GM12874 (cell line): Measurements from ENCODE around the gene SAPCD2.

ENCODE experiments used
- CTCF ChIP-seq: IDR thresholded peaks from 2 replicates; pipeline ENCODE4 v1.5.1; 2011; ENCODE audit warnings: low read depth, mild to moderate bottlenecking, control low read depth, low read length, moderate library complexity; ENCODE audit not compliant: insufficient read depth

Gene SAPCD2

GRCh38 chr9:137114220-137114612, 43.9 kb upstream of the SAPCD2 start:
- no peak for TF ChIP-seq CTCF

- no peak for TF ChIP-seq CTCF
These were observed 43.2 kb upstream of the SAPCD2 start for GRCh38 chr9:137113385-137114159.

DNA sequence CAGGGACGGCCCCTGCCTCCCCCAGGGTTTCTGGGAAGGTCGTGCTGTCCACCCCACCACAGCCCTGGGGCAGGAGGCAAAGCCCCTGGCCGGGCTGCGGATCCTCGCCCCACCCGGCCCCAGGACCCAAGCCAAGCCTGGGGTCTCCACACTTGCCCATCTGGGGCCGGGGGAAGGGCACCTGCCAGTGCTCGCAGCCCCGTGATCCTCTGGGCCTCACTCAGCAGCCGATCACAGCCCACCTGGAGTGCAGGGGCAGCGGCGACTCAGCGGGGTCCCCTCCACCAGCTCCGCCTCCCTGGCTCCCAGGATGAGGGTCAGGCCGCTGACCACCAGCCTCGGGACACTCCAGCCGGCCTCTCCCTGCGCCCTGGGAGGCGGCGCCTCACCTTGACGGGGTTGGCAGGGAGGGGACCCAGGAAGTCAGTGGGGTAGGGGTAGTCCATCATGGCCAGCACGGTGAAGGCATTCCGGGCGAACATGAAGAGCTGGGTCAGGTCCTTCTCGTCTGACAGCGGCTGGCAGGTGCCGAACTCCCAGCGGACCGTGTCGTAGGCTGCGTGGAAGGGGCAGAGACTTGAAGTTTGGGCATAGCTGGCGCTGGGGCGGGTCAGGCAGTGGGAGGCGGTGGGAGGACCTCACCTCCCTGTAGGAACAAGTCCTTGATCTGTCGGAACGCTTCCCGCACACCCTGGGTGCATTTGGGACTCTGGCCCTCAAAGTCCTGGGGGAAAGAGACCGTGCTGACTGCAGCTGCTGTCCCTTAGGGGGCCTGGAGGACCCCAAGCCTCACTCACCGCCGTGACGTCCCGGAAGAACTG, 42.4 kb upstream of the SAPCD2 start:
- TF ChIP-seq CTCF, result no peak

- TF ChIP-seq CTCF, result no peak
These were observed 41.6 kb upstream of the SAPCD2 start for GRCh38 chr9:137111788-137112563.

DNA sequence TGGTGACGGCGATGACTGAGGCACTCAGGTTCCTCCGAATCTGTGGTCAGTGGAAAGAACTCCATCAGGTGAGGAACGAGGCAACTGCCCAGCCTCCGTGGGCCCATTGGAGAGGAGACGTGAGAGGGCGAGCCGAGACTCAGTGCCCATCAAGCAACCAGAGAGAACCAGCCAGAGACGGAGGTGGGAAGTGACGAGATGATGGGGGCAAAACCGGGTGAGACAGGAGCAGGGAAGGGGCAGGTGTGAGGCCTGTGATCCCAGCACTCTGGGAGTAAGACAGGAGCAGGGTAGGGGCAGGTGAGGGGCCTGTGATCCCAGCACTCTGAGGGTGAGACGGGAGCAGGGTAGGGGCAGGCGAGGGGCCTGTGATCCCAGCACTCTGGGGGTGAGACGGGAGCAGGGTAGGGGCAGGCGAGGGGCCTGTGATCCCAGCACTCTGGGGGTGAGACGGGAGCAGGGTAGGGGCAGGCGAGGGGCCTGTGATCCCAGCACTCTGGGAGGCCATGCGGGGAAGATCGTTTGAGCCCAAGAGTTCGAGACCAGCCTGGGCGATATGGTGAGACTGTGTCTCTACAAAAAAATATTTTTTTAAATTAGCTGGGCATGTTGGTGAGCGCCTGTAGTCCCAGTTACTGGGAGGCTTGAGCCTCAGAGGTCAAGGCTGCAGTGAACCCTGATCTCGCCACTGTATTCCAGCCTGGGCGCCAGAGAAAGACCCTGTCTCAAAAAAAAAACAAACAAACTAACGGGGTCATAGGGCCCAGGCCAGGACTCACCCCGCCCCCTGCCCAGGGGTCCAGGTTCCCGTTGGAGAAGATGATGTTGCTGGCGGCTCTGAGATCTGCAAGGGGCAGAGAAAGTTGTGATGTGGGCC, 40.8 kb upstream of the SAPCD2 start:
- no peak for TF ChIP-seq CTCF

- no peak for TF ChIP-seq CTCF
These were observed 40.0 kb upstream of the SAPCD2 start for GRCh38 chr9:137110147-137110910.
